GM18868 (cell line): Measurements from ENCODE around the gene AATK.
"Not testable (repeated sequence)": the region's sequence is repeated elsewhere in the genome, so short reads cannot be mapped to it uniquely, and the experiment has no call there.

Experiments used
- ATAC-seq: cut with Tn5 transposase; IDR thresholded peaks from one replicate; pipeline ENCODE4 v1.9.1; 2021; ENCODE audit warnings: mild to moderate bottlenecking, moderate library complexity; ENCODE audit not compliant: unreplicated experiment

AATK gene

DNA sequence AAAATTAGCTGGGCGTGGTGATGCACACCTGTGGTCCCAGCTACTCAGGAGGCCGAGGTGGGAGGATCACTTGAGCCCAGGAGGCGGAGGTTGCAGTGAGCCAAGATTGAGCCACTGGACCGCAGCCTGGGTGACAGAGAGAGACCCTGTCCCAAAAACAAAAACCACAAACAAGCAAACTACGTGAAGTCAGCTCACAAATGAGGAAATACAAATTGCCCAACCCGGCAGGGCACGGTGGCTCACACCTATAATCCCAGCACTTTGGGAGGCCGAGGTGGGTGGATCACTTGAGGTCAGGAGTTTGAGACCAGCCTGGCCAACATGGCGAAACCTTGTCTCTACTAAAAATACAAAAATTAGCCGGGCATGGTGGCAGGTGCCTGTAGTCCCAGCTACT is 19.8 kb downstream of the AATK start:
- ATAC-seq: not testable (repeated sequence)

DNA sequence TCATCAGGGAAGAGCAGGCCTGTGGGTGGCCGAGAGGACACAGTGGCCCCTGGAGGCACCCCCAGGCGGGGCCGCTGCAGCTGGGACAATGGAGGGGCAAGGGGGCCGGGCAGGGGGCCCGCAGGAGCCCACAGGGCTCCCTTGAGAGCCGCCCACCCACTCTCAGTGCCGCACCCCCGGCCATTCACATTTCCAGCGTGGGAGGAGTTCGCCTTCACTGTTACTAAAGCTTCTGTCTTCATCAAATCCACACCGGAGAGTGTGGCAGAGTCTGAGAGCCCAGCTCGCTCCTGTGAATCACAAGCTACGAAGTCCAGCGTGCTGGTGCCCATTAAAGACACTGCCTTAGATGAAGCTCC is 21.6 kb downstream of the AATK start:
- ATAC-seq: no peak

DNA sequence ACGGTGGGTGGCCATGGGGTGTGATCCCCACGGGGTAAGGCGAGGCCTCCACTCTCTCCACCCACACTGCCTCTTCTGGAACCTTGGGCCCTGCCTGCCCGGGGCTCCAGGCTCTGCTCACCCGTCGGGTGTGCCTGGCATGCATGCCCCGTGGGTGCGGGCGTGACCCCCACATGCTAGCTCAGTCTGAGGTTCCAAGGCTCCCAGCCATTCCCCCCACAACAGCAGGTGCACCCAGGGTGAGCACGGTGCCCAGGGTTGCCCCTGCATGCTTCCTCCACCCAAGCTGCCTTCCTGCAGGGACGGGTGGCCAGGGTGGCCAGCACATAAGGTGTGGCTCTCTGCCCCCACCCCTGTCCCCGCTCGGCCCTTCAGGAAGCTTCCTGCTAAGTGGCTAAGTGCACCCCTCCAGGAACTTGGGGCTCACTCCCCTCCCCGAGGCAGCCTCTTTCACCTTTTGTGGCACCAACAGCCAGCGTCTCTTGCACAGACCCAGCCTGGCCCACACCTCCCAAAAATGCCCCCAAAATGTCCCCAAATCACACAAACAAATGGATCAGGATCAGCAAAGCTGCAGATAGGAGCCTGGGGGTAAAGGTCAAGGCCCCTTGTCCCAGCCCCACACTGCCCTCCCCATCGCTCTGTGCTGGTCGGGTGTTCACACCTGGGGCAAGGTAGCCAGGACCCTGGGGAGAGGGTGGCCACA is 22.2 kb downstream of the AATK start:
- no peak for ATAC-seq

DNA sequence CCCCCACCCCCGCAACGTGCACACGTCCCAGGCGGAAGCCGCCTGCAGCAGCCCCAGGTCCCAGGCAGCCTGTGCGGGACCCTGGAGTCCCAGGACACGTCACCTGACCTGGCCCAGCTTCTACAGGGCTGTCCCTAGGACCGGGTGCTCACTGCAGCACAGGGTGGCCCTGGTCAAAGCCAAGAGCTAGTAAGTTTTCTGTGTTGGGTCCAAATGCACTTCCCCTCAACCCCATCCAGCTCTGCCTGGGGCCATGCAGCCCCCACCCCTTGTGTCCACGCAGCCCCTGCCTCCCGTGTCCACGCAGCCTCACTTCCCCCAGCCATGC is 22.9 kb downstream of the AATK start:
- no peak for ATAC-seq

DNA sequence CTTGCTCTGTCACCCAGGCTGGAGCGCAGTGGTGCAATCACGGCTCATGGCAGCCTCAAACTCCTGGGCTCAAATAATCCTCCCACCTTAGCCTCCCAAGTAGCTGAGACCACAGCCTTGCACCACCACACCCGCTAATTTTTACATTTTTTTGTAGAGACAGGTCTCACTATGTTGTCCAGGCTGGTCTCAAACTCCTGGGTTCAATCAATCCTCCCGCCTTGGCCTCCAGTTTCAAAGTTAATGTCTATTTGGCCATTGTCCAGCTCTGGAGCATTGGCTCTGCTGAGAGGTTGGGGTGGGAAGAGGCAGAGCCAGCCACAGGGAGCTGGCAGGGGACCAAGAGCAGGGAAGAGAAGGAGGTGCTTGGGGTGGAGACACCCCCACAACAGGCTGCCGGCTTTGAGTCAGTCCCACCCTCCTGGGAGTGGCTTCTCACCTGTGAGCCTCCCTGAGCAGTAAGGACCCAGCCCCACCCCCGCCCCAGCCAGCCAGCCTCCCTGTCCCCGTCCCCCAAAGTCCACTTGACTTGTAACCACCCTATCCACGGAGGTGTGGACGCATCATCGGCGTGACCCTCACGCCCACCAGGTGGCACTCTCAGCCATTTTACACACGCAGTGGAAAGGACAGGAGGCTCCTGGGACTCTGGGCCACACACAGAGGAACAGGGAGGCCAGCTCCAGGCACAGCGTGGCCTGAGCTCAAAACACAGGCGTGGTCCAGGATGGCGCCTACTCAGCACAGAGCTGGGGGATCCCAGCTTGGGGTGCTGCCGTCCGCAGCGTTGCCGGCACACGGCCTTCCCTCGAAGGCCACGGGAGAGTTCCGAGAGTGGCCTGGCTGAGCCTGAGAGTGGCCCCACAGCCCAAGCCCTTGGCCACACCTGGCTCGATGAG is 23.5 kb downstream of the AATK start:
- ATAC-seq: no peak

DNA sequence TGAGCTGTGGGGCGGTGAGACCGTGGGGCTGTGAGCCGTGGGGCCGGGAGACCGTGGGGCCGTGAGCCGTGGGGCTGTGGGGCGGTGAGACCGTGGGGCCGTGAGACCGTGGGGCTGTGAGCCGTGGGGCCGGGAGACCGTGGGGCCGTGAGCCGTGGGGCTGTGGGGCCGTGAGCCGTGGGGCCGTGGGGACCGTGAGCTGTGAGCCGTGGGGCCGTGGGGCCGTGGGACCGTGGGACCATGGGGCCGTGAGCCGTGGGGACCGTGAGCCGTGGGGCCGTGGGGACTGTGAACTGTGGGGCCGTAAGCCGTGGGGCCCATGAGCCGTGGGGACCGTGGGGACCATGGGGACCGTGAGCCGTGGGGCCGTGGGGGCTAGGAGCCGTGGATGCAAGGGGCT is 25.3 kb downstream of the AATK start:
- no peak for ATAC-seq

DNA sequence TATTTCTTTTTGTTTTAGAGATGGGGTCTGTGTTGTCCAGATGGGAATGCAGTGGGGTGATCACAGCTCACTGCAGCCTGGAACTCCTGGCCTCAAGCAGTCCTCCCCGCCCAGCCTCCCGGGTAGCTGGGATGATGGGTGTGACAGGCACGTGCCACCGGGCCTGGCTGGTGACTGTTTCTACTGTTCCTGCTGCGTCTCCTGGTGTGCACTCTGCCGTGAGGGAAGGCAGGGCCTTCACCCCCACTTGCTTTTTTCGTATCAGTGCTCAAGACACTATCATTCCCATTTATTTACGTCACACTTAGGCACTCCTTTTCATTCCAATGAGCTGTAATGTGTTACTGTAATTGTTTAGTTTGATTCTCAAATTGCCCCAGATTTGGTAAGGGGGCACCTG is 26.0 kb downstream of the AATK start:
- no peak for ATAC-seq

DNA sequence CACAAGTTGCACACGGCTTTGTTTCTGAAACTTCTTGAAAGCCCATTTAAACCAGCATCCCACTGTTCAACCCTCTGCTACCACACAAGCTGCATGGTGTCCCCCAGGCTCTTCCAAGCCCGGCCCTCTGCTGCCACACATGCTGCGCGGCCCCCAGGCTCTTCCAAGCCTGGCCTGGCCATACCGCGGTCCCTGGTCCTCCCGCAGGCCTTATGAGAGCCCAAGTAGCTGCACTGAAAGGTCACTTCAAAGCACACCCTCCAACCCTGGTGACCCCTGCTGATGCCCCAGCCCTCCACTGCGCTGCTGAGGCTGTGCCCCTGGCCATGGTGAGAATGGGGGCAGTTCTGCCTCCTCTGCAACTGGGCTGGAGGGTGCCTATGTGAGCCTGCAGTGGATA is 26.6 kb downstream of the AATK start:
- no peak for ATAC-seq

DNA sequence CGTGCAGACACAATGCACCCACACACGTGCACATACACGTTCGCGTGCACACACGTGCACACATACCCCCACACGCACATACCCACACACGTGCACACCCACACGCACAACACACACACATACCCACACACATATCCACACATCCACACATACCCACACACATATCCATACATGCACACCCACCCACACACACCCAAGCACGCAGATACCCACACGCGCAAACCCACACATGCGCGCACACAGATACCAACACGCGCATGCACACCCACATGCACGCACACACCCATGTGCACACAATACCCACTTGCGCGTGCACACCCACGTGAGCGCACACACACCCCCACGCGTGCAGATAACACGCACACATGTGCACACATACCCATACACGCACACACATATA is 27.5 kb downstream of the AATK start:
- no peak for ATAC-seq

DNA sequence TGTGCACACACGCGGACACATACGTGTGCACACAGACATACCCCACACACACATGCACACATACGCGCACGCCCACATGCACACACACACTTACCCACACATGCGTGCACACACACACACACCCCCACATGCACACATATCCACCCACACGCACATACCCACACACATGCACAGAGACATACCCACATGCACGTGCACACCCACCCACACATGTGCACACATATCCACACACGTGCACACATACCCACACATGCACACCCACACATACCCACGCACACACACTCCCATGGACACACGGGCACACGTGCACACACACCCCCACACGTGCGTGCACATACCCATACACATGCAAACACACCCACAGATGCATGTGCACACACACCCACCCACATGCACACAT is 27.9 kb downstream of the AATK start:
- no peak for ATAC-seq

DNA sequence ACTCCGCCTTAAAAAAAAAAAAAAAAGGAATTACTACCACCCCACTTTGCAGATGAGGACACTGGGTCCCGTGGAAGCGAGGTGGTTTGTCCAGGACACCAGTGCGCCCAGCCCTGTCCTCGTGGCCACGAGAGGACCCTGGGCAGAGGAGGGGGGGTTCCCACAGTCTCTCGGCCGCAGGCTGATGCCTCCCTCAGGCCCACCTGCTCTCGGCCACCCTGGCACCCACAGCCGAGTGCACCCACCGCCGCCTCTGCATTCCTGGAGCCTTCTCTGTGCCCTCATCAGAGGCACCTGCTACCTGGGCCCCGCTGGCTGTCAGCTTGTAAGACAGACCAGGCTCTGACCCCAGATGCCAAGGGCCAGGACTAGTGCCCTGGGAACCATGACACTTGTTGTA is 28.8 kb downstream of the AATK start:
- no peak for ATAC-seq

DNA sequence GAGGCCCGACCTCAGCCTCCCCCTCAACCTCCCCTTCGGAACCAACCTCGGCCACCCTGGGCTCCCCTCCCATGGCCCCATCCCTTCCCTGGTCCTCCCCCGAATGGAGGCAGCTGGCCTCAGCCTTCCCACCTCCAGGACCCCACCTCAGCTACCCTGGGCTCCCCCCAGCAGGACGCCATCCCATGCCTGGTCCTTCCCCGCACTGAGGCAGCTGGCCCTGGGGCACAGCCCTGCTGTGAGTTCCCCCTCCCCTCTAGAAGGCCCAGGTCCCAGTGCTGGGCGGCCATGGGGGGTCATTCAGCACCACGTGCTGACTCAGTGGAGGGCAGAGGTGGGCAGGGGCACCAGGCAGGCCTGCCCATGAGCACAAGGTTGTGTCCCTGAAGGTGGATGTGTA is 29.7 kb downstream of the AATK start:
- no peak for ATAC-seq

DNA sequence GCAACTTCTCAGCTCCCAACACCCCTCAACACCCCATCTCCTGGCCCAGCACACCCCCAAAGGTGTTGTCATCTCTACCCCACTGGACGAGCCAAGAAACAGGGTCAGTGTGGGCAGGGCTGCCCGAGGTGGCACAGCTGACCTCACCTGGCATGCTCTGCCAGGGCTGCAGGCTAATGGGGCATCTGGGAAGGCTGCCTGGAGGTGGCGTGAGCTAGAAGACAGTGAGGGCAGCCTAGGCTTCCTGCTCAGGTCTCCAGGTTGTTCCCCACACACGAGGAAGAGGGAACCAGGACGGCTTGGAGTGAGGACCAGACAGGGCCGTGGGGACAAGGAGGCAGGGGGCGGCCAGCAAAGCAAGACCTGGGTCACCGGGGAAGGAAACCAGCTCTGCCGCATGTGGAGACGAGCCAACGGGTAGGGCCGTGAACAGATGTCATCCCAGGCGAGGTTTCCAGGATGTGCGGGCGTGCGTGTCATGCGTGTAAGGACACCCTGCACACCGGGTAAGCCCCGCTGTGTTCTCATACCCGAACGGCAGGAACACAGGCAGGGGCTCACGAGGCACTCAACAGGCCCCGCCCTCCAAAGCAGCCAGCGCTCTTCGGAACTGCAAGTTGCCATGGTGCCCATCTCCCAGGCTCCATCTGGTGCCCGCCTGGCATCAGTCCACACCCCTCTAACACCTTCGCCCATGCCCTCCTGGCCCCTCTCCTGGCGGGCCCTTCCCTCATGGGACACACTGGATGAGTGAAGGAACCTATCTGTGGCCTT is 30.3 kb downstream of the AATK start:
- no peak for ATAC-seq

DNA sequence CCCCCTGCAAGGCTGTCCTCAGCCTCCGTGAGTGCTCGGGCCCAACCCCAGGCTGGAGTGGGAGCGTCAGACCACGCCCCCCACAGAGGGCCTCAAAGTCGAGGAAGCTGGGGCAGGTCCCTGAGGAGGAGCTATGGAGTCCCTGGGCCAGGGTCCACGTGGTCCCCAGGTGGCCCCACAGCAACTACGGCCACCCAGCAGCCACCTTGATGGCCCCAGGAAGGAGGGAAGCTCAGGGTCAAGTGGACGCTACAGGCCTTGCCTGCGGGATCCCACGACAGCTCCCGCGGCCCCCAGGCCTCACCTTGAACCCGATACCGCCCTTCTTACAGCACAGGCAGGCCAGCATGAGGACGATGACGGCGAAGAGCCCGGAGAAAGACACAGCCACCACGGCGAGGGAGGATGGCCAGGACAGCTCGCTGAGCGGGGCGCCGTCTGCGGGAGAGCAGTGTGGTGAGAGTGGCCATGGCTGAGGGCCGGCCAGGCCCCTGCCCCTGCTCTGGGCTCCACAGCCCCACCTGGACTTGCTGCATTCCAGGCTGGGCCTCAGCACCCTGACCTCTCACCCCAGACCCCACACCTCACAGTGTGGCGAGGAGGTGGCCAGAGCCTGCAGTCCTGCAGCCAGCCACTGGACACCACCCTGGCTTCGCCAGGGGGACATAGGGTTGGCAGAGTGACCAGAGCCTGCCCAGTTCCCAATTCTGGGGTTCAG is 31.8 kb downstream of the AATK start:
- ATAC-seq: no peak

DNA sequence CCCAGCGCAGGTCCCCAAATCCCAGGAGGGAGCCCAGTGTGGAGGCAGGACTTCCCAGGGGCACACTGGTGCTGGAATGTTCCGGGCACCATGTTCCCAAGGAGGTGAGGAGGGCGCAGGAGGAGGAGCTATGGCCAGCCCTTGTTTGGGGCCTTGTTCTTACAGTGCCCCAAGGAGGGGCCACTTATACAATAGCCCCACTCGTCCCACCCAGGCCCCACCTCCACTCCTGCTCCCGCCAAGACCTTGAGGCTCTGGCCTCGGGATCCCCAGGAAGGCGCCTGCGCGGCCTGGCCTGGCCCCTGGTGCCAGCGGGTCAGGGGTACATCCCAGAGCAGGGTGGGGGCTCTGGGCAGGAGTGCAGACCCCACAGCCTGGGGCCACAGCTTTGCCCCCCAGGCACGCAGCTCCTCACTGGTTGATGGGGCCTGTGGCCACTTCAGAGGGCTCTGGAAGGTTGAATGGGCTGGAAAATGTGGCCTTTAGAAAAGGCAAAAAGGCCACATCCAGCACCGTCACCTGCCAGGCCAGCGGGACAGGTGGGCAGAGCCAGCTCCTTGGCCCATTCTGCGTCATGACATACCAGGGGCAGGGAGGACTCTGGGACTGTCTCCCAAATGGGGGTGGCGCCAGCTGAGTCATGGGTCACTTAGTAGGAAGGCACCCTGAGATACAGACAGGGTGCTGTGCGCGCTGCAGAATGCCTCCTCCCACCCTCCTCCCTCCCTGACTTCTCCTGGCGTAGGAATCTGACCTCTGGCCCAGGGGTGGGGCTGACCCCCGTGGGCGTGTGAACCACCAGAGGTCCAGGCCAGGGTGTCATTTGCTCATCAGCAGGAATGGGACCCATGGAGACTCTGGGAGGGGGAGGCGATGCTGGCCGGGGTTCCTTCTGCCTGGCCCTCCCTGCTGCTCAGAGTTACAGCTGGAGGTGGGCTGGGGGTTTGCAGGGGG is 33.0 kb downstream of the AATK start:
- ATAC-seq: no peak

DNA sequence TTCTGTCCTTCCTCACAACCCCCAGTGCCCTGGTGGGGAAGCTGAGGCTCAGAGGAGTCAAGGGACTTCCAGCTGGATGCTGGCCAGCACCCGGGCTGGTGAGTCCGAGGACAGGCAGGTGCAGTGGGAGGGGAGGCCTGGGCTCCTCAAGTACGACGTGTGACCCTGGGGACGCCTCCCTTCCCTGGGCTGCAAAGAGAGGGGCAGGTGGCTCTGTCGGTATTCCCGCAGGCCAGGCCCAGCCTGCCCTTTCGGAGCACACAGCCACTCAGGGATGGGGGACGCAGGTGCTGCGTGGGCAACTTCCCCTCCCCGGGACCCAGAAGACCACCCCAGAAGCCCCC is 33.9 kb downstream of the AATK start:
- no peak for ATAC-seq

DNA sequence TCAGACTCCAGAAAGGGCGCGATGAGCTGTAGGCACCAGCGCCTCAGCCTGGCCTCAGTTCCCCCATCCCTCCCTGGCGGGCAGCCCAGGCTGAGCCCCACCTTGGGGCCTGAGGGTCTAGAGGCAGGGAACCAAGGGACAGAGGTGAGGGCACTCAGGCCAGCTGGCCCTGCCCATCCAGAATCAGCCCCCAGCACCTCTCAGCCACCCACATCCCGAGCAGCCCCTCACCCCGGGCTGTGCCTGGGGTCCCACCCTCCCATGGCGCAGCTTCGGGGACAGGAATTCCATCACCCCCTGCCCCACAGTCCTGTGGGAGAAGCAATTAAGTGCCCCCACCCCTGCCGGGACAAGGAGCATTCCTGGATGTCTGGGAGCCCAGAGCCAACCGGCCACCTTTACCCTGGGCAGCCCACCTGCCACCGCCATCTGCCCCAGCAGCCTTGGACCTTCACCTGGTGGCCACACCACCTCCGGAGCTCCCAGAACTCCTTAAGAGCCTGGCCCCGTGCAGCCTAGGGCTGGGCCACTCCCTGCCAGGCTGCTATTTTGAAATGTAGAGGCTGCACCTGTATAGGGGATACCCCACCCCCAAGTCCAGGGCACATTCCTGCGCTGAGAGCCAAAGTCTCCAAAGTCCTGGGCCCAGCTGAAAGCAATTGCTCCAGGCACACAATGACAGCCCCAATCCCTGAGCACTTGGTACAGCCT is 34.4 kb downstream of the AATK start:
- no peak for ATAC-seq

DNA sequence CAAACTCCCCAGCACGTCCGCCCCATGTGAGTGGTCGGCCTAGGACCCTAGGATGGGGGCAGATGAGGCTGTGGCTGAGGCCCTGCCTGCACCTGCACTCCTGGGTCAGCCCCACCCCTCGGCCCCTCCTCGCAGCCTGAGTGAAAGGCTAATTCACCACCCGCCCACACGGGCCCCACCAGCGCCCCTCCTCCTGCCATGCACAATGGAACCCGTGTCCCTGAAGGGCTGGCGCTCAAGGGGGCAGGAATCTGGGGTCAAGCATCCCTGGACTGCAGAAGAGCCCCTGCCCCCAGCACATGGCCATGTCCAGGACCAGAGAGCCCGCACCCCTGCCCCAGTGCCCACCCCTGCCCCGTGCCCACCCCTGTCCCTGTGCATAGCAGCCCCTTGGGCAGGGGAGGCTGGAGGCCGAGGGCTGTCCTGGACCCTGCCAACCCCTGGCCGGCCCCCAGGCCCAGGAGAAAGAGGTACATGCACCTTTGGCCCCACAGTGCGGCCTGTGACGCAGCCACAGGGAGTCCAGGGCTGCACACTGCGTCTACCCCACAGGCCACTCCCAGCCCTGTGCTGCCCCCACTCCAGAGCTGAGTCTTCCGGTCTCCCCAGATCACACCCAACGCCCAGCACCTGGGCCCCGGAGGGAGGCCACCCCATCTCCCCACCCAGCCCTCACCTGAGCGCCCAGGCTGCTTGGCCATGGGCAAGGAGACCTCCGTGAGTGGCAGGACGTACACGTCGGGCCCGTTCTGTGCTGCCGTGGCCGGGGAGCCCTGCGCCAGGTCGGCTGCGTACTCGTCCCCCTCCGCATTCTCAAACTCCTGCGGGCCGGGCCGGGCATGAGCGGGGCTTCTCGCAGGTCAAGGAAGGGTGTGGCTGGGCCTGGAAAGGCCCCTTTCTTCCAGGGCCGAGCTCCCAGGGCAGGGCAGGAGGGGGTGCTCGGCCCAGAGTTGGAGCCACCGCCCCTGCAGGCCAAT is 35.3 kb downstream of the AATK start:
- no peak for ATAC-seq
